PC-3 (cell line): Measurements from ENCODE around the gene NIN. TPM values are rescaled to one million over a fixed set of nuclear protein-coding genes. Genes with fewer than 3 reads are reported as not detected.

ENCODE experiments used
- ATAC-seq: fragments of 200-7000 bp; cut with Tn5 transposase; 2 replicates; pipeline ENCODE4 v1.9.1; 2020; ENCODE audit warnings: mild to moderate bottlenecking, moderate library complexity
- BruUV-seq: library from RNA; stranded (reverse); fragments of 400-500 nt; replicated peaks from 2 replicates; lab custom pipeline; 2021; lab: Mats Ljungman, UMichigan
- CTCF ChIA-PET: fragments of 300-600 bp; sonication (Branson Sonifier 250); formaldehyde crosslinking; loops from one replicate; lab custom pipeline; 2022; ENCODE audit warnings: antibody characterized with exemption; lab: Charles Lee
- POLR2A ChIA-PET: fragments of 300-600 bp; sonication (Branson Sonifier 250); formaldehyde crosslinking; loops from one replicate; lab custom pipeline; 2022; ENCODE audit warnings: antibody characterized with exemption; ENCODE audit not compliant: unreplicated experiment; lab: Charles Lee
- DNase-seq: peaks from one replicate; pipeline ENCODE4 v3.0.0-alpha.2; 2015
- H2AFZ ChIP-seq: fragments of 300-600 bp; sonication (generic); 2 replicates; pipeline ENCODE4 v1.6.0; 2016; ENCODE audit warnings: antibody characterized with exemption, low read length
- H3F3A ChIP-seq: fragments of 300-600 bp; sonication (generic); one replicate; pipeline ENCODE4 v1.6.0; 2017; ENCODE audit warnings: antibody characterized with exemption, low read length, control low read depth, mild to moderate bottlenecking; ENCODE audit not compliant: unreplicated experiment
- H3K27ac ChIP-seq: fragments of 300-600 bp; sonication (generic); 2 replicates; pipeline ENCODE4 v1.5.1; 2016; ENCODE audit warnings: mild to moderate bottlenecking, low read length
- H3K27me3 ChIP-seq: fragments of 300-600 bp; sonication (generic); 2 replicates; pipeline ENCODE4 v1.6.1; 2016; ENCODE audit warnings: low read length, mixed read lengths
- H3K36me3 ChIP-seq: fragments of 300-600 bp; sonication (generic); 2 replicates; pipeline ENCODE4 v1.6.1; 2016; ENCODE audit warnings: low read depth, mixed run types, low read length, mixed read lengths
- H3K4me1 ChIP-seq: fragments of 300-600 bp; sonication (generic); 2 replicates; pipeline ENCODE4 v1.5.1; 2016; ENCODE audit warnings: low read length; ENCODE audit not compliant: insufficient read depth
- H3K4me2 ChIP-seq: fragments of 300-600 bp; sonication (generic); 2 replicates; pipeline ENCODE4 v1.6.0; 2016; ENCODE audit warnings: low read length
- H3K4me3 ChIP-seq: fragments of 300-600 bp; sonication (generic); 2 replicates; pipeline ENCODE4 v1.5.1; 2016; ENCODE audit warnings: mild to moderate bottlenecking, low read length, mixed read lengths
- H3K79me2 ChIP-seq: fragments of 300-600 bp; sonication (generic); 2 replicates; pipeline ENCODE4 v1.6.1; 2017; ENCODE audit warnings: low read length, mixed read lengths
- H3K9ac ChIP-seq: fragments of 300-600 bp; sonication (generic); 2 replicates; pipeline ENCODE4 v1.6.0; 2016; ENCODE audit warnings: mild to moderate bottlenecking, low read length
- H3K9me2 ChIP-seq: fragments of 300-600 bp; sonication (generic); replicated peaks from 2 replicates; pipeline ENCODE4 v1.6.1; 2016; ENCODE audit warnings: mixed run types, low read length, mixed read lengths
- H3K9me3 ChIP-seq: fragments of 300-600 bp; sonication (generic); 2 replicates; pipeline ENCODE4 v1.6.1; 2016; ENCODE audit warnings: low read length, mixed read lengths
- H4K20me1 ChIP-seq: fragments of 300-600 bp; sonication (generic); 2 replicates; pipeline ENCODE4 v1.6.1; 2016; ENCODE audit warnings: low read length, mixed read lengths
- EZH2 ChIP-seq: fragments of 300-600 bp; sonication (generic); IDR thresholded peaks from one replicate; pipeline ENCODE4 v1.6.1; 2017; ENCODE audit warnings: antibody characterized with exemption, mild to moderate bottlenecking, low read length; ENCODE audit not compliant: unreplicated experiment
- EZH2phosphoT487 ChIP-seq: fragments of 300-600 bp; sonication (generic); IDR thresholded peaks from 2 replicates; pipeline ENCODE4 v1.6.1; 2018; ENCODE audit warnings: mild to moderate bottlenecking, antibody characterized with exemption, low read length, borderline replicate concordance
- intact Hi-C: fragments of 100-400 bp; cut with micrococcal nuclease; formaldehyde crosslinking; loops from 2 replicates; pipeline ENCODE4 v1.9.0; 2023
- total RNA-seq: library from RNA; depleted of rRNA; stranded (reverse); fragments of >200 nt; gene quantifications from 2 replicates; pipeline ENCODE4 v1.2.3, GENCODE V29; 2014
- TF ChIP-seq, protein P1 (sequence below): fragments of 300-600 bp; sonication (generic); conservative IDR thresholded peaks from 2 replicates; pipeline ENCODE4 v1.5.1; 2017; ENCODE audit warnings: antibody characterized with exemption, low read depth, mild to moderate bottlenecking, low read length

NIN gene
- total RNA-seq, 1 experiment from 2014 or later, result 34.3 TPM

DNA sequence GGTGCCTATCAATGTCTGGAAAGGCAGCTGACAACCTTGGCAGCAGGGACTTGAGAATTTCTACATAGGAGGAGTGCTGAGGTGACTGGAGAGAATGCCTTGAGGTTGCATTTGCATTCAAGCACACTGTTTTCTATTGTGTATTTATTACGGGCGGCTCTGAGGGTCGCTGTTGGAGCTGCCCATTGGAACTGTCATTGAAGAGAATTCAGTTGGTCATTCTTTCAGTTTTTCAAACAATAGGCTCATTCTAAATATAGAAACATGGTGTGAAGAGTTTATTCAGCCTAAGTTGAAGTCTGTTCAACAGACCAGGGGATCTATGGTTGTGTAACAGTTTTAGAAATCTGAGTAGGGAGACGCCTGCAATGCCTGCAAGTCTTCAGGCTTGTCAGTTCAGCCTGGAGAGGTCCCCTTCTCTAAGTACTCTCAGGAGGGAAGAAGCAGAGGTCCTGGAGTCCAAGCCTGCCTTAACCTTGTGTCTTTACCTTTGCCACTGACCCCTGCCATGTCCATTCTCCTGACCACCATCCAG lies 31.1 kb upstream of the NIN start:
- POLR2A ChIA-PET, result no interaction called here

DNA sequence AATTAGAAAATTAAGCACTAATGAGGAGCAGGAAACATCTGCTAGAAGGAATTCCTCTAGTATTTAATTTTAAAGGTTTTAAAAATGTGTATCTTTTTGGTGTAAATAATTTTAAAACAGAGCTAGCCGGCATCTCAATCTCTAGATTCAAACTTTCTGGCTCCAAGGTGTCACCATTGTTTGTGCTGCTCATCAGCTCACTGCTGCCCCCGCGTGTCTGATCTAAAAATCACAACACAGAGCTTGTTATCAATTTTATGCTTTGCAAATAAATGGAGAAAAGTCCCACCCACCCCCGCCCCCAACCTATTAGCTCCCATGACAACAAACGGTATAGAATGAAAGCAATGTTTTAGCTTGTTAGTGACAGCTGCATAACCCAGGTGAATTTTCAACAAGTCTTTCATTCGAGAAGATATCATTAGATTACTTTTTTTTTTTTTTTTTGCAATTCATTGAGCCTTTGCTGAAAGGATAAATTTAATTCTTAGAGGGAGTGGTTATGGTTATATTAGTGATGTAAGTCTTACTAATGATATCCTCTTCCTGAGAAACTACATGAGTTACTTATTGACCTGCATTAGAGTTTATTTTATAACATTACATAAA lies 29.6 kb upstream of the NIN start:
- ATAC-seq, result peak; percentile 66
- no TSS peak for BruUV-seq
- Histone ChIP-seq H3K27ac (peak overlapping the region; percentile 34), H3K4me1 (peaks cover 13% of the 10 kb centered on the region), H3K79me2 (no peaks in the 10 kb centered on the region), H3K4me3 (peak overlapping the region; percentile 82), H3K4me2 (peak overlapping the region; percentile 99), H3K9me3 (no peaks in the 10 kb centered on the region), H3K36me3 (no peaks in the 10 kb centered on the region), H4K20me1 (no peaks in the 10 kb centered on the region), H3K27me3 (no peaks in the 10 kb centered on the region), H3F3A (no peaks in the 10 kb centered on the region), H3K9me2 (no peaks in the 10 kb centered on the region), H3K9ac (peak overlapping the region; percentile 64), H2AFZ (peak overlapping the region; percentile 98)
- no peak for TF ChIP-seq EZH2
- TF ChIP-seq, protein P1, sequence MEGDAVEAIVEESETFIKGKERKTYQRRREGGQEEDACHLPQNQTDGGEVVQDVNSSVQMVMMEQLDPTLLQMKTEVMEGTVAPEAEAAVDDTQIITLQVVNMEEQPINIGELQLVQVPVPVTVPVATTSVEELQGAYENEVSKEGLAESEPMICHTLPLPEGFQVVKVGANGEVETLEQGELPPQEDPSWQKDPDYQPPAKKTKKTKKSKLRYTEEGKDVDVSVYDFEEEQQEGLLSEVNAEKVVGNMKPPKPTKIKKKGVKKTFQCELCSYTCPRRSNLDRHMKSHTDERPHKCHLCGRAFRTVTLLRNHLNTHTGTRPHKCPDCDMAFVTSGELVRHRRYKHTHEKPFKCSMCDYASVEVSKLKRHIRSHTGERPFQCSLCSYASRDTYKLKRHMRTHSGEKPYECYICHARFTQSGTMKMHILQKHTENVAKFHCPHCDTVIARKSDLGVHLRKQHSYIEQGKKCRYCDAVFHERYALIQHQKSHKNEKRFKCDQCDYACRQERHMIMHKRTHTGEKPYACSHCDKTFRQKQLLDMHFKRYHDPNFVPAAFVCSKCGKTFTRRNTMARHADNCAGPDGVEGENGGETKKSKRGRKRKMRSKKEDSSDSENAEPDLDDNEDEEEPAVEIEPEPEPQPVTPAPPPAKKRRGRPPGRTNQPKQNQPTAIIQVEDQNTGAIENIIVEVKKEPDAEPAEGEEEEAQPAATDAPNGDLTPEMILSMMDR, result peak; percentile 72; the same call in 1 of the 2 replicates
- CTCF ChIA-PET, result interaction anchor here (0.6 to 2.4 kb wide), 42 partner anchors 11 to 1574 kb away, joined by 3 to 84 read pairs (median 6); partner anchors contain the start of gene NIN
- DNase-seq, result peak; percentile 96
- intact Hi-C loops, result loop anchor here (1.0 to 5.0 kb wide), 11 partner anchors 29 to 317 kb away; partner anchors contain the start of gene NIN
- POLR2A ChIA-PET, result interaction anchor here (0.6 to 1.6 kb wide), 10 partner anchors 17 to 356 kb away, joined by 3 to 13 read pairs (median 5); no protein-coding TSS in a partner anchor

More for the DNA sequence above, 31.1 kb upstream of the NIN start:
- no peak overlapping the region for H3K4me3 ChIP-seq
- H3K27ac ChIP-seq, result no peak overlapping the region
- no peaks in the 10 kb centered on the region for H3K27me3 ChIP-seq
- intact Hi-C loops, result loop anchor here (5.0 kb wide), 2 partner anchors 135 to 185 kb away; no protein-coding TSS in a partner anchor
- no peak overlapping the region for H3K9ac ChIP-seq
- peaks cover 13% of the 10 kb centered on the region for H3K4me1 ChIP-seq
- H2AFZ ChIP-seq, result no peak overlapping the region
- H3K9me3 ChIP-seq, result no peaks in the 10 kb centered on the region
- TF ChIP-seq, protein P1, result no peak
- TF ChIP-seq EZH2, result no peak
- ATAC-seq (no peak), DNase-seq (no peak)
- no peaks in the 10 kb centered on the region for H4K20me1 ChIP-seq
- no peak overlapping the region for H3K4me2 ChIP-seq
- H3K79me2 ChIP-seq, result no peaks in the 10 kb centered on the region
- BruUV-seq, result no TSS peak
- H3K36me3 ChIP-seq, result no peaks in the 10 kb centered on the region
- H3K9me2 ChIP-seq, result no peaks in the 10 kb centered on the region
- CTCF ChIA-PET, result interaction anchor here (0.6 kb wide), 1 partner anchor 910 kb away, joined by 3 read pairs; no protein-coding TSS in a partner anchor
- H3F3A ChIP-seq, result no peaks in the 10 kb centered on the region

DNA sequence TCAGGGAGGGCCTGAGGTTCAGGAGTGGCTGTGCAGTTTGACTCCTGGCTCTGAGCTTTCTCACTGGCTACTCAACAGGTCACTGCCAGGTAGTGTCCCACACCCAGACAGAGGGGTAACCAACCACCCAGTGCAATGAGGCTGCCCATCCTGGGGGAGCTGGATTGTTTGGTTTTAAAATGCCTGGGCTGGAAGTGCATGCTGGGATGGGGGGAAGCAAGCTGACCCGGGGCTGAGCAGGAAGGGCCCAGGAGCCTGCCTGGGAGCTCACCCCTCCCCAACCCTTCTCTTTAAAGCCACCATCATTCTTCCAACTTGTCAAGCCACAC lies 28.3 kb upstream of the NIN start:
- 0 out of 2 replicates have a peak overlapping the region, but pooled peaks have one; percentile 64 for H3K9ac ChIP-seq

More for the DNA sequence above, 28.3 kb upstream of the NIN start:
- H3F3A ChIP-seq, result no peaks in the 10 kb centered on the region
- TF ChIP-seq EZH2, result no peak
- no peak for TF ChIP-seq EZH2phosphoT487
- TF ChIP-seq, protein P1, result no peak
- H3K4me1 ChIP-seq, result peaks cover 13% of the 10 kb centered on the region
- H3K9me3 ChIP-seq, result no peaks in the 10 kb centered on the region
- peak overlapping the region; percentile 98 for H2AFZ ChIP-seq
- peak; percentile 30 for DNase-seq
- no peaks in the 10 kb centered on the region for H3K27me3 ChIP-seq
- H3K79me2 ChIP-seq, result no peaks in the 10 kb centered on the region
- peak overlapping the region; percentile 99 for H3K4me2 ChIP-seq
- peak overlapping the region; percentile 82 for H3K4me3 ChIP-seq
- POLR2A ChIA-PET, result interaction anchor here (0.5 to 1.1 kb wide), 3 partner anchors 28 to 547 kb away, joined by 3 to 5 read pairs (median 4); partner anchors contain the start of gene NIN
- no peaks in the 10 kb centered on the region for H4K20me1 ChIP-seq
- H3K36me3 ChIP-seq, result no peaks in the 10 kb centered on the region
- H3K9me2 ChIP-seq, result no peaks in the 10 kb centered on the region
- intact Hi-C loops, result no loop called here
- no TSS peak for BruUV-seq
- ATAC-seq, result peak; percentile 26; the same call in 1 of the 2 replicates
- H3K27ac ChIP-seq, result no peak overlapping the region
- CTCF ChIA-PET, result interaction anchor here (0.8 to 2.4 kb wide), 6 partner anchors 28 to 313 kb away, joined by 3 to 84 read pairs (median 8); partner anchors contain the start of genes NIN and PYGL
